Measurements from ENCODE around the gene CDC42BPA.

DNA sequence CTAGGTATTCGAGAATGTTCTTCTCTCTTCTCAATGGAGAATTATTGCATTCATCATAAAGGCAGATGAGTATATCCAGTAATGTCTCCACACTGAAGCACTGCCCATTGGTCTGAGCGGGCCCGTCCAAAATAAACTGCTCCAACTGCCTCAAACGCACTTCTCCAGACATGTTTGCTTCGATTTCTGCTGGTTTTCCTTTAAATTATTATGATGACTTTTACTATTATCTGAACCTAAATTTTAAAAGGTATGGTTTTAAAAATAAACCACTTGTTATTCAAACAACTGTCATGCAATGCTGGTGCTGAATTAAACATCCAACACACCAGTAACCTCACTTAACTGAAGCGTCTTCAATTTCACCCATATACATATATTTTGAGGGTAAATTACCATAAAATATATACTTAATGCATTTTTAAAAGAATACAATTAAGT, 1.3 kb downstream of the CDC42BPA start:
- TF ChIP-seq GATA2 (IDR thresholded peaks at IDR 0.05; ENCODE audit: low read depth, low read length) = no peak
- no peak for TF ChIP-seq GATA3 (IDR thresholded peaks at IDR 0.05; ENCODE audit: low read depth, low read length)

Measured in SH-SY5Y (cell line).